Transverse colon (tissue), 4 donors: Measurements from ENCODE around the gene ZIC4. TPM values are rescaled to one million over a fixed set of nuclear protein-coding genes. Genes with fewer than 3 reads are reported as not detected.

ENCODE experiments used
- DNase-seq: peaks from one replicate; pipeline ENCODE4 v3.0.0-alpha.2; 2019
- H3K27ac ChIP-seq, 4 donors: fragments of 200-600 bp; sonication (generic); 2 replicates each; pipeline ENCODE4 v1.5.1; 2016 to 2018; ENCODE audit warnings: inconsistent platforms in 4 of 4
- H3K27me3 ChIP-seq: fragments of 200-600 bp; sonication (generic); 2 replicates; pipeline ENCODE4 v1.5.1; 2017; ENCODE audit warnings: inconsistent platforms
- H3K36me3 ChIP-seq, 4 donors: fragments of 200-600 bp; sonication (generic); 2 replicates each; pipeline ENCODE4 v1.5.1; 2017 to 2019; ENCODE audit warnings: inconsistent platforms in 4 of 4
- H3K4me1 ChIP-seq, 4 donors: fragments of 200-600 bp; sonication (generic); 2 replicates each; pipeline ENCODE4 v1.5.1; 2017 to 2020; ENCODE audit warnings: inconsistent platforms in 4 of 4
- H3K4me3 ChIP-seq, 4 donors: fragments of 200-600 bp; sonication (generic); 1 replicate in 1 of 4; 2 replicates in 3 of 4; pipeline versions ENCODE4 v1.5.1 to v1.6.1; 2017 to 2019; ENCODE audit warnings: inconsistent platforms in 4 of 4
- H3K9me3 ChIP-seq, 2 donors: fragments of 200-600 bp; sonication (generic); 2 replicates each; pipeline ENCODE4 v1.5.1; 2017 to 2019; ENCODE audit warnings: inconsistent platforms in 2 of 2
- CTCF ChIP-seq, 5 experiments: fragments of 200-600 bp in 3 of 5; fragments of 450-650 bp in 2 of 5; sonication (generic) in 3 of 5; IDR thresholded peaks; 1 replicate in 2 of 5; 2 replicates in 3 of 5; pipeline ENCODE4 v1.5.1; 2016 to 2017; ENCODE audit warnings: antibody characterized with exemption in 5 of 5, inconsistent platforms in 3 of 5, mild to moderate bottlenecking in 2 of 5, moderate library complexity in 1 of 5
- EP300 ChIP-seq: sonication (generic); formaldehyde crosslinking; IDR thresholded peaks from one replicate; pipeline ENCODE4 v1.6.1; 2017; ENCODE audit warnings: antibody characterized with exemption, low read depth
- POLR2A ChIP-seq: fragments of 450-650 bp; IDR thresholded peaks from one replicate; pipeline ENCODE4 v1.6.1; 2016; ENCODE audit warnings: antibody characterized with exemption, mild to moderate bottlenecking, moderate library complexity
- POLR2AphosphoS5 ChIP-seq, 3 donors: sonication (generic); formaldehyde crosslinking; IDR thresholded peaks; one replicate each; pipeline ENCODE4 v1.6.1; 2016; ENCODE audit warnings: antibody characterized with exemption in 3 of 3
- WGBS, 2 donors: methylation state at CpG; one replicate each; pipeline ENCODE4 v1.1.5; 2018; ENCODE audit warnings: low coverage in 1 of 2; 5-methylcytosine and 5-hydroxymethylcytosine counted together
- in situ Hi-C, 4 donors: fragments of 200-750 bp; cut with MboI; loops; one replicate each; pipeline versions ENCODE4 v1.15.0 to v1.15.1; 2017; ENCODE audit warnings: low sequenced_read_pairs in 3 of 4, low pct_ligation_motif_present in 1 of 4, low pct_unique_long_range_greater_than_20kb in 1 of 4
- intact Hi-C: fragments of 100-400 bp; cut with DNase I; formaldehyde crosslinking; loops from one replicate; pipeline ENCODE4 v1.15.1; 2023; ENCODE audit warnings: low total_unique reads
- total RNA-seq, 4 donors: library from RNA; depleted of rRNA; stranded (reverse); fragments of >200 nt; gene quantifications; one replicate each; pipeline ENCODE4 v1.1.0, GENCODE V29; 2016

The ZIC4 gene
- total RNA-seq, 4 donors from 2014 or later, result not detected

- Histone ChIP-seq H3K4me3 (no peak overlapping the region), H3K36me3 (no peaks in the 10 kb centered on the region), H3K27me3 (peaks cover 100% of the 10 kb centered on the region), H3K9me3 (no peaks in the 10 kb centered on the region), H3K4me1 (peaks cover 0 to 28% (median 20%) of the 10 kb centered on the region in 4 donors), H3K27ac (no peak overlapping the region)
- DNase-seq, result no peak
- TF ChIP-seq POLR2A (no peak), EP300 (no peak), CTCF (IDR thresholded peaks at IDR 0.05) (no peak), POLR2AphosphoS5 (IDR thresholded peaks at IDR 0.05) (no peak)
- intact Hi-C loops (no loop called here), in situ Hi-C loops (no loop called here)
- WGBS, 2 donors, result 11% methylated on average over 5 to 17 of the region's 17 CpGs
These were observed 763 bp upstream of the ZIC4 start for GRCh38 chr3:147407114-147407497.

GRCh38 chr3:147405231-147406027, 914 bp downstream of the ZIC4 start:
- intact Hi-C loops (no loop called here), in situ Hi-C loops (no loop called here)
- Histone ChIP-seq H3K27me3 (peaks cover 100% of the 10 kb centered on the region), H3K9me3 (no peaks in the 10 kb centered on the region), H3K27ac (no peak overlapping the region), H3K4me1 (peaks cover 0 to 18% (median 13%) of the 10 kb centered on the region in 4 donors), H3K36me3 (no peaks in the 10 kb centered on the region), H3K4me3 (no peak overlapping the region)
- WGBS, 2 donors, result 10 to 34% methylated on average over 2 to 27 of the region's 27 CpGs
- DNase-seq, result no peak
- TF ChIP-seq POLR2A (no peak), EP300 (no peak), POLR2AphosphoS5 (IDR thresholded peaks at IDR 0.05) (no peak), CTCF (IDR thresholded peaks at IDR 0.05) (no peak)

- DNase-seq, result no peak
- no peak overlapping the region for H3K4me3 ChIP-seq
- TF ChIP-seq CTCF (IDR thresholded peaks at IDR 0.05), result no peak
- no peak for TF ChIP-seq POLR2A
- no peaks in the 10 kb centered on the region for H3K9me3 ChIP-seq
- intact Hi-C loops, result no loop called here
- in situ Hi-C loops, result no loop called here
- WGBS, 2 donors, result 18% methylated on average over 16 of the region's 16 CpGs; no CpG with 5 or more reads in 1 of the 2 donors
- H3K36me3 ChIP-seq, result no peaks in the 10 kb centered on the region
- no peak overlapping the region for H3K27ac ChIP-seq
- H3K27me3 ChIP-seq, result peaks cover 100% of the 10 kb centered on the region
- peaks cover 0 to 12% (median 8%) of the 10 kb centered on the region in 4 donors for H3K4me1 ChIP-seq
These were observed 1.5 kb downstream of the ZIC4 start for GRCh38 chr3:147404800-147405230.

- in situ Hi-C loops, result no loop called here
- peaks cover 100% of the 10 kb centered on the region for H3K27me3 ChIP-seq
These were observed 2.1 kb downstream of the ZIC4 start for GRCh38 chr3:147404000-147404799.

More at GRCh38 chr3:147404000-147404799, 2.1 kb downstream of the ZIC4 start:
- no peak for DNase-seq
- no peak for TF ChIP-seq POLR2AphosphoS5 (IDR thresholded peaks at IDR 0.05)
- TF ChIP-seq POLR2A, result no peak
- no peak for TF ChIP-seq CTCF (IDR thresholded peaks at IDR 0.05)
- TF ChIP-seq EP300, result no peak
- no peaks in the 10 kb centered on the region for H3K9me3 ChIP-seq
- no peak overlapping the region for H3K4me3 ChIP-seq
- 39% methylated on average over 11 of the region's 11 CpGs; no CpG with 5 or more reads in 1 of the 2 donors for WGBS, 2 donors
- H3K4me1 ChIP-seq, result peaks cover 0 to 7% (median 3%) of the 10 kb centered on the region in 4 donors
- no peak overlapping the region for H3K27ac ChIP-seq
- intact Hi-C loops, result no loop called here
- H3K36me3 ChIP-seq, result no peaks in the 10 kb centered on the region
